SK-N-DZ (cell line): Measurements from ENCODE around the gene MYO3A.
"Not testable (repeated sequence)": the region's sequence is repeated elsewhere in the genome, so short reads cannot be mapped to it uniquely, and the experiment has no call there.

Source experiments
- DNase-seq: peaks from one replicate; pipeline ENCODE4 v3.0.0-alpha.2; 2015; ENCODE audit warnings: low spot score

The MYO3A gene

GRCh38 chr10:26087666-26088065 lies 153.6 kb downstream of the MYO3A start:
- no peak for DNase-seq

GRCh38 chr10:26090026-26090425 lies 156.0 kb downstream of the MYO3A start:
- no peak for DNase-seq

GRCh38 chr10:26090762-26091161 lies 156.7 kb downstream of the MYO3A start:
- no peak for DNase-seq

GRCh38 chr10:26093229-26093628 lies 159.2 kb downstream of the MYO3A start:
- no peak for DNase-seq

- DNase-seq = no peak
These were observed 161.8 kb downstream of the MYO3A start for GRCh38 chr10:26095781-26096180.

- not testable (repeated sequence) for DNase-seq
These were observed 163.5 kb downstream of the MYO3A start for GRCh38 chr10:26097549-26097948.

- no peak for DNase-seq
These were observed 178.5 kb downstream of the MYO3A start for GRCh38 chr10:26112532-26112931.

- DNase-seq = no peak
These were observed 204.6 kb downstream of the MYO3A start for GRCh38 chr10:26138613-26139012.

- DNase-seq = no peak
These were observed 222.0 kb downstream of the MYO3A start for GRCh38 chr10:26156019-26156418.

- no peak for DNase-seq
These were observed 223.7 kb downstream of the MYO3A start for GRCh38 chr10:26157734-26158133.

- DNase-seq = no peak
These were observed 235.4 kb downstream of the MYO3A start for GRCh38 chr10:26169466-26169865.

- DNase-seq = no peak
These were observed 238.1 kb downstream of the MYO3A start for GRCh38 chr10:26172131-26172530.

GRCh38 chr10:26173837-26174236 lies 239.8 kb downstream of the MYO3A start:
- DNase-seq = no peak

- DNase-seq = no peak
These were observed 243.3 kb downstream of the MYO3A start for GRCh38 chr10:26177341-26177740.

- DNase-seq = no peak
These were observed 260.2 kb downstream of the MYO3A start for GRCh38 chr10:26194275-26194674.

GRCh38 chr10:26197248-26197647 lies 263.2 kb downstream of the MYO3A start:
- DNase-seq = no peak

GRCh38 chr10:26198119-26198518 lies 264.1 kb downstream of the MYO3A start:
- no peak for DNase-seq

GRCh38 chr10:26199841-26200240 lies 265.8 kb downstream of the MYO3A start:
- no peak for DNase-seq

GRCh38 chr10:26205223-26205622 lies 271.2 kb downstream of the MYO3A start:
- DNase-seq = no peak

- no peak for DNase-seq
These were observed 277.9 kb downstream of the MYO3A start for GRCh38 chr10:26211781-26212444.

GRCh38 chr10:26212511-26212910 lies 278.5 kb downstream of the MYO3A start:
- no peak for DNase-seq

- no peak for DNase-seq
These were observed 279.2 kb downstream of the MYO3A start for GRCh38 chr10:26213157-26213800.

GRCh38 chr10:26214004-26214403 lies 280.0 kb downstream of the MYO3A start:
- no peak for DNase-seq
